Measurements from ENCODE around the gene PTPRM. TPM values are rescaled to one million over a fixed set of nuclear protein-coding genes. Genes with fewer than 3 reads are reported as not detected.
A peak's percentile ranks its signal among the peaks of the same experiment; 100 is the strongest.

PTPRM gene
- total RNA-seq, 1 donor: 84.7 TPM

- no peaks in the 10 kb centered on the region for H3K27me3 ChIP-seq (ENCODE audit: insufficient read depth, low read length)
- H2AFZ ChIP-seq (ENCODE audit: low read length): no peak overlapping the region
- H3K27ac ChIP-seq (ENCODE audit: low read depth, low read length): no peak overlapping the region
- TF ChIP-seq, protein P1, sequence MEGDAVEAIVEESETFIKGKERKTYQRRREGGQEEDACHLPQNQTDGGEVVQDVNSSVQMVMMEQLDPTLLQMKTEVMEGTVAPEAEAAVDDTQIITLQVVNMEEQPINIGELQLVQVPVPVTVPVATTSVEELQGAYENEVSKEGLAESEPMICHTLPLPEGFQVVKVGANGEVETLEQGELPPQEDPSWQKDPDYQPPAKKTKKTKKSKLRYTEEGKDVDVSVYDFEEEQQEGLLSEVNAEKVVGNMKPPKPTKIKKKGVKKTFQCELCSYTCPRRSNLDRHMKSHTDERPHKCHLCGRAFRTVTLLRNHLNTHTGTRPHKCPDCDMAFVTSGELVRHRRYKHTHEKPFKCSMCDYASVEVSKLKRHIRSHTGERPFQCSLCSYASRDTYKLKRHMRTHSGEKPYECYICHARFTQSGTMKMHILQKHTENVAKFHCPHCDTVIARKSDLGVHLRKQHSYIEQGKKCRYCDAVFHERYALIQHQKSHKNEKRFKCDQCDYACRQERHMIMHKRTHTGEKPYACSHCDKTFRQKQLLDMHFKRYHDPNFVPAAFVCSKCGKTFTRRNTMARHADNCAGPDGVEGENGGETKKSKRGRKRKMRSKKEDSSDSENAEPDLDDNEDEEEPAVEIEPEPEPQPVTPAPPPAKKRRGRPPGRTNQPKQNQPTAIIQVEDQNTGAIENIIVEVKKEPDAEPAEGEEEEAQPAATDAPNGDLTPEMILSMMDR (IDR thresholded peaks at IDR 0.05; ENCODE audit: extremely low read depth, low read depth, low read length): no peak
- H3K79me2 ChIP-seq (ENCODE audit: insufficient read depth, low read length): peaks cover 4% of the 10 kb centered on the region
- H3K4me3 ChIP-seq (ENCODE audit: insufficient read depth, low read length): no peak overlapping the region
- H3K4me1 ChIP-seq (ENCODE audit: insufficient read depth, low read length): no peaks in the 10 kb centered on the region
- no peaks in the 10 kb centered on the region for H3K9me3 ChIP-seq (ENCODE audit: low read depth, low read length)
- H3K36me3 ChIP-seq (ENCODE audit: insufficient read depth, low read length): no peaks in the 10 kb centered on the region
- peaks cover 6% of the 10 kb centered on the region for H4K20me1 ChIP-seq (ENCODE audit: insufficient read depth, low read length)
- no peak for DNase-seq (ENCODE audit: insufficient read length, low spot score, missing footprints)
- H3K4me2 ChIP-seq (ENCODE audit: insufficient read depth, low read length): no peak overlapping the region
These were observed 238.0 kb downstream of the PTPRM start for GRCh38 chr18:7805096-7805495.

- peaks cover 7% of the 10 kb centered on the region for H3K79me2 ChIP-seq (ENCODE audit: insufficient read depth, low read length)
- TF ChIP-seq, protein P1 (IDR thresholded peaks at IDR 0.05; ENCODE audit: extremely low read depth, low read depth, low read length): peak; percentile 6
- no peaks in the 10 kb centered on the region for H3K4me1 ChIP-seq (ENCODE audit: insufficient read depth, low read length)
- peaks cover 6% of the 10 kb centered on the region for H4K20me1 ChIP-seq (ENCODE audit: insufficient read depth, low read length)
- DNase-seq (ENCODE audit: insufficient read length, low spot score, missing footprints): peak; percentile 13
- H3K27ac ChIP-seq (ENCODE audit: low read depth, low read length): no peak overlapping the region
- H2AFZ ChIP-seq (ENCODE audit: low read length): no peak overlapping the region
- H3K9me3 ChIP-seq (ENCODE audit: low read depth, low read length): no peaks in the 10 kb centered on the region
- H3K36me3 ChIP-seq (ENCODE audit: insufficient read depth, low read length): no peaks in the 10 kb centered on the region
- H3K4me2 ChIP-seq (ENCODE audit: insufficient read depth, low read length): no peak overlapping the region
- H3K27me3 ChIP-seq (ENCODE audit: insufficient read depth, low read length): no peaks in the 10 kb centered on the region
- no peak overlapping the region for H3K4me3 ChIP-seq (ENCODE audit: insufficient read depth, low read length)
These were observed 238.8 kb downstream of the PTPRM start for GRCh38 chr18:7805880-7806279.

GRCh38 chr18:7807936-7808453 lies 240.9 kb downstream of the PTPRM start:
- no peak overlapping the region for H3K4me3 ChIP-seq (ENCODE audit: insufficient read depth, low read length)
- no peak overlapping the region for H3K4me2 ChIP-seq (ENCODE audit: insufficient read depth, low read length)
- H3K27ac ChIP-seq (ENCODE audit: low read depth, low read length): no peak overlapping the region
- H4K20me1 ChIP-seq (ENCODE audit: insufficient read depth, low read length): peaks cover 6% of the 10 kb centered on the region
- H3K27me3 ChIP-seq (ENCODE audit: insufficient read depth, low read length): no peaks in the 10 kb centered on the region
- no peaks in the 10 kb centered on the region for H3K36me3 ChIP-seq (ENCODE audit: insufficient read depth, low read length)
- H3K4me1 ChIP-seq (ENCODE audit: insufficient read depth, low read length): peaks cover 11% of the 10 kb centered on the region
- TF ChIP-seq, protein P1 (IDR thresholded peaks at IDR 0.05; ENCODE audit: extremely low read depth, low read depth, low read length): no peak
- no peak for DNase-seq (ENCODE audit: insufficient read length, low spot score, missing footprints)
- H3K9me3 ChIP-seq (ENCODE audit: low read depth, low read length): no peaks in the 10 kb centered on the region
- no peak overlapping the region for H2AFZ ChIP-seq (ENCODE audit: low read length)
- H3K79me2 ChIP-seq (ENCODE audit: insufficient read depth, low read length): peaks cover 10% of the 10 kb centered on the region

GRCh38 chr18:7808992-7809391 lies 241.9 kb downstream of the PTPRM start:
- TF ChIP-seq, protein P1 (IDR thresholded peaks at IDR 0.05; ENCODE audit: extremely low read depth, low read depth, low read length): no peak
- H3K27ac ChIP-seq (ENCODE audit: low read depth, low read length): no peak overlapping the region
- H3K79me2 ChIP-seq (ENCODE audit: insufficient read depth, low read length): peaks cover 9% of the 10 kb centered on the region

More at GRCh38 chr18:7808992-7809391, 241.9 kb downstream of the PTPRM start:
- no peak overlapping the region for H3K4me2 ChIP-seq (ENCODE audit: insufficient read depth, low read length)
- H3K27me3 ChIP-seq (ENCODE audit: insufficient read depth, low read length): no peaks in the 10 kb centered on the region
- no peak for DNase-seq (ENCODE audit: insufficient read length, low spot score, missing footprints)
- H3K4me1 ChIP-seq (ENCODE audit: insufficient read depth, low read length): peaks cover 11% of the 10 kb centered on the region
- H2AFZ ChIP-seq (ENCODE audit: low read length): no peak overlapping the region
- no peak overlapping the region for H3K4me3 ChIP-seq (ENCODE audit: insufficient read depth, low read length)
- H3K9me3 ChIP-seq (ENCODE audit: low read depth, low read length): no peaks in the 10 kb centered on the region
- peaks cover 6% of the 10 kb centered on the region for H4K20me1 ChIP-seq (ENCODE audit: insufficient read depth, low read length)
- H3K36me3 ChIP-seq (ENCODE audit: insufficient read depth, low read length): no peaks in the 10 kb centered on the region

Data from osteoblast (primary cell).